Activated CD4-positive, alpha-beta T cell treated with anti-CD3 and anti-CD28 coated beads for 36 hours (primary cell): ENCODE data around the gene CEP85. TPM values are rescaled to one million over a fixed set of nuclear protein-coding genes. Genes with fewer than 3 reads are reported as not detected.

ENCODE experiments used
- ATAC-seq: fragments of 200-7000 bp; cut with Tn5 transposase; one replicate; pipeline ENCODE4 v1.10.0; 2021; ENCODE audit warnings: mild to moderate bottlenecking, moderate library complexity
- CTCF ChIA-PET: fragments of 350-600 bp; sonication (Branson Sonifier 250); formaldehyde crosslinking; loops from one replicate; lab custom pipeline; 2021; ENCODE audit warnings: antibody characterized with exemption; lab: Charles Lee
- POLR2A ChIA-PET: fragments of 350-600 bp; sonication (Branson Sonifier 250); formaldehyde crosslinking; loops from one replicate; lab custom pipeline; 2021; ENCODE audit warnings: antibody characterized with exemption, inconsistent platforms; lab: Charles Lee
- DNase-seq: peaks from one replicate; pipeline ENCODE4 v3.0.0-alpha.2; 2020
- H3K27ac Mint-ChIP-seq: one replicate; pipeline ENCODE4 v1.8.0; 2021; ENCODE audit warnings: mixed read lengths
- H3K27me3 Mint-ChIP-seq: one replicate; pipeline ENCODE4 v1.8.0; 2021; ENCODE audit warnings: mixed read lengths
- H3K36me3 Mint-ChIP-seq: one replicate; pipeline ENCODE4 v1.8.0; 2021; ENCODE audit warnings: low read depth, mixed read lengths
- H3K4me1 Mint-ChIP-seq: one replicate; pipeline ENCODE4 v1.8.0; 2021; ENCODE audit warnings: mixed read lengths
- H3K4me3 Mint-ChIP-seq: one replicate; pipeline ENCODE4 v1.8.0; 2021; ENCODE audit warnings: mild to moderate bottlenecking, moderate library complexity, mixed read lengths
- H3K9me3 Mint-ChIP-seq: one replicate; pipeline ENCODE4 v1.8.0; 2021; ENCODE audit warnings: low read depth, mixed read lengths
- intact Hi-C, 2 experiments: fragments of 100-400 bp; cut with DNase I in 1 of 2; cut with micrococcal nuclease in 1 of 2; formaldehyde crosslinking; loops; one replicate each; pipeline versions ENCODE4 v1.14.2 to v1.15.1; 2022 to 2024; cut with DNase I, micrococcal nuclease
- total RNA-seq, 2 experiments: library from RNA; stranded (reverse); gene quantifications; one replicate each; pipeline ENCODE4 v1.2.3, GENCODE V29; 2021

Gene CEP85
- total RNA-seq, 2 experiments from 2014 or later: 31.1 to 31.9 TPM

- Mint-ChIP-seq H3K27me3 (no peaks in the 10 kb centered on the region), H3K4me3 (peak overlapping the region; percentile 61), H3K9me3 (no peaks in the 10 kb centered on the region), H3K27ac (peak overlapping the region; percentile 99), H3K4me1 (peaks cover 84% of the 10 kb centered on the region), H3K36me3 (peaks cover 49% of the 10 kb centered on the region)
- CTCF ChIA-PET: interaction anchor here (0.6 to 17.6 kb wide), 14 partner anchors 9 to 287 kb away, joined by 3 to 399 read pairs (median 3); partner anchors contain the start of genes CD52, CEP85, PAFAH2 and UBXN11
- intact Hi-C loops: loop anchor here (1.0 to 2.0 kb wide), 6 partner anchors 22 to 173 kb away; partner anchors contain the start of genes DHDDS (in 1 of the 2), PDIK1L (in 1 of the 2) and UBXN11 (in 1 of the 2)
- DNase-seq (peak; percentile 40), ATAC-seq (no peak)
- POLR2A ChIA-PET: interaction anchor here (0.8 to 2.2 kb wide), 5 partner anchors 23 to 38 kb away, joined by 3 to 16 read pairs (median 4); partner anchors contain the start of gene CD52
Measured at GRCh38 chr1:26283871-26284596, 50.0 kb downstream of the CEP85 start.

- Mint-ChIP-seq H3K27ac (peak overlapping the region; percentile 99), H3K27me3 (no peaks in the 10 kb centered on the region), H3K36me3 (peaks cover 44% of the 10 kb centered on the region), H3K9me3 (no peaks in the 10 kb centered on the region), H3K4me1 (peaks cover 87% of the 10 kb centered on the region), H3K4me3 (peak overlapping the region; percentile 61)
- ATAC-seq: peak; percentile 66
- ChIA-PET CTCF (interaction anchor here (0.6 to 17.6 kb wide), 13 partner anchors 9 to 253 kb away, joined by 3 to 399 read pairs (median 3); partner anchors contain the start of genes CD52, CEP85, UBXN11 and ZNF593), POLR2A (interaction anchor here (0.7 to 2.2 kb wide), 6 partner anchors 22 to 379 kb away, joined by 3 to 16 read pairs (median 4); partner anchors contain the start of gene CD52)
- intact Hi-C loops: loop anchor here (1.0 to 2.0 kb wide), 7 partner anchors 22 to 174 kb away; partner anchors contain the start of genes DHDDS (in 1 of the 2), PDIK1L (in 1 of the 2) and UBXN11 (in 1 of the 2)
- peak; percentile 99 for DNase-seq
Measured at GRCh38 chr1:26284597-26285347, 50.8 kb downstream of the CEP85 start.

- peak; percentile 76 for DNase-seq
- CTCF ChIA-PET: interaction anchor here (0.5 to 17.6 kb wide), 9 partner anchors 10 to 1962 kb away, joined by 3 to 399 read pairs (median 5); partner anchors contain the start of genes CD52 and UBXN11
- H3K4me1 Mint-ChIP-seq: peaks cover 95% of the 10 kb centered on the region
- H3K27me3 Mint-ChIP-seq: no peaks in the 10 kb centered on the region
- H3K36me3 Mint-ChIP-seq: peaks cover 42% of the 10 kb centered on the region
- no peaks in the 10 kb centered on the region for H3K9me3 Mint-ChIP-seq
- ATAC-seq: no peak
- intact Hi-C loops: loop anchor here (1.0 to 2.0 kb wide), 6 partner anchors 35 to 175 kb away; partner anchors contain the start of genes DHDDS (in 1 of the 2) and PDIK1L (in 1 of the 2)
- H3K27ac Mint-ChIP-seq: peak overlapping the region; percentile 99
- H3K4me3 Mint-ChIP-seq: no peak overlapping the region
- POLR2A ChIA-PET: interaction anchor here (0.6 to 2.2 kb wide), 4 partner anchors 19 to 380 kb away, joined by 3 to 16 read pairs (median 6); partner anchors contain the start of gene CD52
Measured at GRCh38 chr1:26285366-26286063, 51.5 kb downstream of the CEP85 start.

- H3K27ac Mint-ChIP-seq: peak overlapping the region; percentile 59
- no peaks in the 10 kb centered on the region for H3K27me3 Mint-ChIP-seq
- peaks cover 98% of the 10 kb centered on the region for H3K4me1 Mint-ChIP-seq
- no peaks in the 10 kb centered on the region for H3K9me3 Mint-ChIP-seq
- intact Hi-C loops: no loop called here
- POLR2A ChIA-PET: interaction anchor here (0.6 kb wide), 1 partner anchor 20 kb away, joined by 4 read pairs; no protein-coding TSS in a partner anchor
- CTCF ChIA-PET: interaction anchor here (1.0 to 17.6 kb wide), 7 partner anchors 11 to 132 kb away, joined by 4 to 399 read pairs (median 15); partner anchors contain the start of genes CD52 and UBXN11
- peaks cover 39% of the 10 kb centered on the region for H3K36me3 Mint-ChIP-seq
- DNase-seq: no peak
- ATAC-seq: no peak
- no peak overlapping the region for H3K4me3 Mint-ChIP-seq
Measured at GRCh38 chr1:26286064-26286416, 52.0 kb downstream of the CEP85 start.

- Mint-ChIP-seq H3K9me3 (no peaks in the 10 kb centered on the region), H3K4me3 (peak overlapping the region; percentile 55), H3K4me1 (peaks cover 97% of the 10 kb centered on the region), H3K36me3 (peaks cover 28% of the 10 kb centered on the region), H3K27me3 (no peaks in the 10 kb centered on the region), H3K27ac (peak overlapping the region; percentile 96)
- ATAC-seq: peak; percentile 27
- peak; percentile 84 for DNase-seq
- intact Hi-C loops: no loop called here
- CTCF ChIA-PET: interaction anchor here (0.5 to 17.6 kb wide), 8 partner anchors 8 to 118 kb away, joined by 3 to 399 read pairs (median 6); partner anchors contain the start of genes CD52, SH3BGRL3, UBXN11 and ZNF593
- POLR2A ChIA-PET: interaction anchor here (2.3 kb wide), 1 partner anchor 31 kb away, joined by 6 read pairs; the partner anchor contains the start of gene CD52
Measured at GRCh38 chr1:26287033-26287711, 53.2 kb downstream of the CEP85 start.

- ChIA-PET CTCF (interaction anchor here (0.9 to 17.6 kb wide), 10 partner anchors 8 to 129 kb away, joined by 3 to 399 read pairs (median 6); partner anchors contain the start of genes CD52, CEP85, SH3BGRL3 and UBXN11), POLR2A (interaction anchor here (0.6 to 2.3 kb wide), 2 partner anchors 11 to 30 kb away, joined by 3 to 6 read pairs; partner anchors contain the start of gene CD52)
- ATAC-seq: no peak
- DNase-seq: no peak
- Mint-ChIP-seq H3K9me3 (no peaks in the 10 kb centered on the region), H3K4me1 (peaks cover 93% of the 10 kb centered on the region), H3K36me3 (peaks cover 24% of the 10 kb centered on the region), H3K27ac (peak overlapping the region; percentile 96), H3K27me3 (no peaks in the 10 kb centered on the region), H3K4me3 (peak overlapping the region; percentile 55)
- intact Hi-C loops: loop anchor here (1.0 kb wide), 3 partner anchors 12 to 33 kb away; partner anchors contain the start of gene UBXN11 (in 2 of the 2)
Measured at GRCh38 chr1:26287811-26288210, 53.8 kb downstream of the CEP85 start.

- ChIA-PET CTCF (interaction anchor here (0.5 to 17.6 kb wide), 15 partner anchors 9 to 1932 kb away, joined by 3 to 399 read pairs (median 5); partner anchors contain the start of genes CD52, CEP85, SH3BGRL3 and UBXN11), POLR2A (interaction anchor here (0.6 to 2.3 kb wide), 7 partner anchors 9 to 30 kb away, joined by 3 to 7 read pairs (median 6); partner anchors contain the start of genes CD52 and SH3BGRL3)
- H3K4me1 Mint-ChIP-seq: peaks cover 90% of the 10 kb centered on the region
- peak; percentile 90 for DNase-seq
- peak; percentile 67 for ATAC-seq
- no peaks in the 10 kb centered on the region for H3K27me3 Mint-ChIP-seq
- H3K27ac Mint-ChIP-seq: peak overlapping the region; percentile 96
- peaks cover 22% of the 10 kb centered on the region for H3K36me3 Mint-ChIP-seq
- intact Hi-C loops: loop anchor here (1.0 kb wide), 3 partner anchors 12 to 33 kb away; partner anchors contain the start of gene UBXN11 (in 2 of the 2)
- no peaks in the 10 kb centered on the region for H3K9me3 Mint-ChIP-seq
- peak overlapping the region; percentile 55 for H3K4me3 Mint-ChIP-seq
Measured at GRCh38 chr1:26288311-26288941, 54.4 kb downstream of the CEP85 start.

- intact Hi-C loops: no loop called here
- Mint-ChIP-seq H3K4me3 (peak overlapping the region; percentile 6), H3K4me1 (peaks cover 80% of the 10 kb centered on the region), H3K27me3 (no peaks in the 10 kb centered on the region), H3K36me3 (peaks cover 16% of the 10 kb centered on the region), H3K27ac (peak overlapping the region; percentile 96), H3K9me3 (no peaks in the 10 kb centered on the region)
- POLR2A ChIA-PET: interaction anchor here (0.6 to 2.3 kb wide), 7 partner anchors 10 to 128 kb away, joined by 3 to 7 read pairs (median 6); partner anchors contain the start of genes CD52 and SH3BGRL3
- CTCF ChIA-PET: interaction anchor here (0.6 to 17.6 kb wide), 12 partner anchors 8 to 1933 kb away, joined by 3 to 399 read pairs (median 5); partner anchors contain the start of genes CD52, CEP85, SH3BGRL3 and UBXN11
- DNase-seq (peak; percentile 62), ATAC-seq (peak; percentile 6)
Measured at GRCh38 chr1:26289158-26290059, 55.4 kb downstream of the CEP85 start.
